Gastrocnemius medialis (tissue), 4 donors: Measurements from ENCODE around the gene HSD11B1L.

ENCODE experiments used
- POLR2A ChIP-seq, 2 donors: fragments of 450-650 bp; IDR thresholded peaks; one replicate each; pipeline ENCODE4 v1.6.1; 2017; ENCODE audit warnings: antibody characterized with exemption in 2 of 2, mild to moderate bottlenecking in 2 of 2, moderate library complexity in 2 of 2
- TF ChIP-seq, protein P1 (sequence below), 5 experiments: fragments of 450-650 bp in 3 of 5; fragments of 200-600 bp in 2 of 5; sonication (generic) in 2 of 5; IDR thresholded peaks in 4 of 5; conservative IDR thresholded peaks in 1 of 5; 1 replicate in 4 of 5; 2 replicates in 1 of 5; pipeline ENCODE4 v1.5.1; 2016 to 2019; ENCODE audit warnings: antibody characterized with exemption in 5 of 5, mild to moderate bottlenecking in 3 of 5, moderate library complexity in 3 of 5

DNA sequence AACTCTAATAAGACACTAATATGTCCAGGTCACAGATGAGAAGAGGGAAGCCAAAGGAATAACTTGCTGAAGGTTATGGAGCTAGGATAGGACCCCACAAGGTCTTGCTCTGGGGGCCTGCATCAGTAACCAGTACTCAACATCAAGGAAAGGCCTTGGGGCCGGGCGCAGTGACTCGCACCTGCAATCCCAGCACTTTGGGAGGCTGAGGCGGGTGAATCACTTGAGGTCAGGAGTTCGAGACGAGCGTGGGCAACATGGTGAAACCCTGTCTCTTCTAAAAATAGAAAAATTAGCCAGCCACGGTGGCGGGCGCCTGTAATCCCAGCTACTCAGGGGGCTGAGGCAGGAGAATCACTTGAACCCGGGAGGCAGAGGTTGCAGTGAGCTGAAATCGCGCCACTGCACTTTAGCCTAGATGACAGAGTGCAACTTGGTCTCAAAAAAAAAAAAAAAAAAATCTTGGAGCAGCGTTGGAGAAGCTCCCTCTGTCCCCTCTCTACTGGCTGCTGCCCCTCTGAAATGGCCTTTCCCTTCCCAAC is 37.3 kb downstream of the HSD11B1L start:
- TF ChIP-seq, protein P1, sequence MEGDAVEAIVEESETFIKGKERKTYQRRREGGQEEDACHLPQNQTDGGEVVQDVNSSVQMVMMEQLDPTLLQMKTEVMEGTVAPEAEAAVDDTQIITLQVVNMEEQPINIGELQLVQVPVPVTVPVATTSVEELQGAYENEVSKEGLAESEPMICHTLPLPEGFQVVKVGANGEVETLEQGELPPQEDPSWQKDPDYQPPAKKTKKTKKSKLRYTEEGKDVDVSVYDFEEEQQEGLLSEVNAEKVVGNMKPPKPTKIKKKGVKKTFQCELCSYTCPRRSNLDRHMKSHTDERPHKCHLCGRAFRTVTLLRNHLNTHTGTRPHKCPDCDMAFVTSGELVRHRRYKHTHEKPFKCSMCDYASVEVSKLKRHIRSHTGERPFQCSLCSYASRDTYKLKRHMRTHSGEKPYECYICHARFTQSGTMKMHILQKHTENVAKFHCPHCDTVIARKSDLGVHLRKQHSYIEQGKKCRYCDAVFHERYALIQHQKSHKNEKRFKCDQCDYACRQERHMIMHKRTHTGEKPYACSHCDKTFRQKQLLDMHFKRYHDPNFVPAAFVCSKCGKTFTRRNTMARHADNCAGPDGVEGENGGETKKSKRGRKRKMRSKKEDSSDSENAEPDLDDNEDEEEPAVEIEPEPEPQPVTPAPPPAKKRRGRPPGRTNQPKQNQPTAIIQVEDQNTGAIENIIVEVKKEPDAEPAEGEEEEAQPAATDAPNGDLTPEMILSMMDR (IDR thresholded peaks at IDR 0.05 in 4 of 5, conservative IDR thresholded peaks at IDR 0.05 in 1 of 5) = no peak
- no peak for TF ChIP-seq POLR2A (IDR thresholded peaks at IDR 0.05)
